Hepatocyte (in vitro differentiated cells): ENCODE results near the gene MX1. TPM values are rescaled to one million over a fixed set of nuclear protein-coding genes. Genes with fewer than 3 reads are reported as not detected.

Source experiments
- DNase-seq: peaks from one replicate; pipeline ENCODE4 v3.0.0-alpha.2; 2016; ENCODE audit warnings: low spot score
- H2AFZ ChIP-seq: fragments of 200-600 bp; sonication (generic); 2 replicates; pipeline ENCODE4 v1.6.0; 2016; ENCODE audit warnings: antibody characterized with exemption, mild to moderate bottlenecking
- H3K27ac ChIP-seq: fragments of 200-600 bp; sonication (generic); 2 replicates; pipeline ENCODE4 v1.5.1; 2016; ENCODE audit warnings: mild to moderate bottlenecking
- H3K27me3 ChIP-seq: fragments of 200-600 bp; sonication (generic); 2 replicates; pipeline ENCODE4 v1.6.1; 2016
- H3K36me3 ChIP-seq: fragments of 200-600 bp; sonication (generic); replicated peaks from 2 replicates; pipeline ENCODE4 v1.5.1; 2016; ENCODE audit warnings: low read depth; ENCODE audit not compliant: insufficient read depth
- H3K4me1 ChIP-seq: fragments of 200-600 bp; sonication (generic); 2 replicates; pipeline ENCODE4 v1.5.1; 2016; ENCODE audit warnings: mild to moderate bottlenecking, moderate library complexity; ENCODE audit not compliant: insufficient read depth
- H3K4me2 ChIP-seq: fragments of 200-600 bp; sonication (generic); 2 replicates; pipeline ENCODE4 v1.6.0; 2016
- H3K4me3 ChIP-seq: fragments of 200-600 bp; sonication (generic); 2 replicates; pipeline ENCODE4 v1.5.1; 2016; ENCODE audit warnings: mild to moderate bottlenecking
- H3K79me2 ChIP-seq: fragments of 200-600 bp; sonication (generic); 2 replicates; pipeline ENCODE4 v1.6.0; 2017; ENCODE audit warnings: mild to moderate bottlenecking
- H3K9me2 ChIP-seq: fragments of 200-600 bp; sonication (generic); replicated peaks from 2 replicates; pipeline ENCODE4 v1.6.0; 2017; ENCODE audit warnings: mild to moderate bottlenecking; ENCODE audit not compliant: insufficient read depth
- H3K9me3 ChIP-seq: fragments of 200-600 bp; sonication (generic); 2 replicates; pipeline ENCODE4 v1.5.1; 2016; ENCODE audit warnings: low read depth, mild to moderate bottlenecking
- H4K20me1 ChIP-seq: fragments of 200-600 bp; sonication (generic); 2 replicates; pipeline ENCODE4 v1.6.0; 2016; ENCODE audit warnings: mild to moderate bottlenecking; ENCODE audit not compliant: insufficient read depth, poor library complexity, severe bottlenecking
- CTCF ChIP-seq: fragments of 200-600 bp; sonication (generic); IDR thresholded peaks from 2 replicates; pipeline ENCODE4 v1.5.1; 2016; ENCODE audit warnings: antibody characterized with exemption, mild to moderate bottlenecking; ENCODE audit not compliant: poor library complexity
- EZH2 ChIP-seq: fragments of 200-600 bp; sonication (generic); IDR thresholded peaks from 2 replicates; pipeline ENCODE4 v1.6.1; 2016; ENCODE audit warnings: antibody characterized with exemption, mild to moderate bottlenecking, borderline replicate concordance
- EZH2phosphoT487 ChIP-seq: fragments of 200-600 bp; sonication (generic); IDR thresholded peaks from one replicate; pipeline ENCODE4 v1.6.1; 2018; ENCODE audit warnings: antibody characterized with exemption, mild to moderate bottlenecking, low read depth, moderate library complexity; ENCODE audit not compliant: unreplicated experiment, severe bottlenecking
- WGBS: methylation state at CpG from one replicate; pipeline ENCODE4 v1.1.6; 2016; ENCODE audit warnings: low lambda C conversion rate; ENCODE audit errors: missing lambda C conversion rate; 5-methylcytosine and 5-hydroxymethylcytosine counted together
- polyA plus RNA-seq: library from polyadenylated mRNA; unstranded; fragments of >200 nt; fragmentation: Nextera tagmentation; extraction: Ambion mirVana; gene quantifications from 2 replicates; pipeline ENCODE4 v1.2.1, GENCODE V29; 2016
- total RNA-seq: library from RNA; depleted of rRNA; stranded (reverse); fragments of >200 nt; gene quantifications from 2 replicates; pipeline ENCODE4 v1.2.3, GENCODE V29; 2014

MX1 gene
- total and polyA plus RNA-seq, 2 experiments from 2014 or later = 14.2 to 26.6 TPM

DNA sequence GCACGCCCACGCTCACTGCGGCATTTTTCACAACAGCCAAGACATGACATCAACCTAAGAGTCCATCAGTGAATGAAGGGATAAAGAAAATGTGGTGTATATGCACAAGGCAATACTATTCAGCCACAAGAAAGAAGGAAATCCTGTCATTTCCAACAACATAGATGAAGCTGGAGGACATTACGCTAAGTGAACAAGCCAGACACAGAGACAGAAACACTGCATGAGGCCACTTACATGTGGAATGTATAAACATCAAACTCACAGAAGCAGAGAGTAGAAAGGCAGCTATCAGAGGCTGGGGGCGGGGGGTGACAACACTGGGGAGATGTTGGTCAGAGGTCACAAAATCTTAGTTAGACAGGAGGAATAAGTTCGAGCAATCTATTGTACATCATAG is 61.0 kb downstream of the MX1 start:
- no peaks in the 10 kb centered on the region for H3K27me3 ChIP-seq
- no peak overlapping the region for H3K4me3 ChIP-seq
- H3K4me2 ChIP-seq = no peak overlapping the region
- peaks cover 11% of the 10 kb centered on the region for H3K4me1 ChIP-seq
- no peak for DNase-seq
- H2AFZ ChIP-seq = no peak overlapping the region
- H3K9me3 ChIP-seq = no peaks in the 10 kb centered on the region
- no peaks in the 10 kb centered on the region for H3K36me3 ChIP-seq
- TF ChIP-seq CTCF = no peak
- no peak for TF ChIP-seq EZH2
- TF ChIP-seq EZH2phosphoT487 = no peak
- peaks cover 4% of the 10 kb centered on the region for H4K20me1 ChIP-seq
- H3K79me2 ChIP-seq = peaks cover 19% of the 10 kb centered on the region
- H3K9me2 ChIP-seq = no peaks in the 10 kb centered on the region
- peak overlapping the region; percentile 83 for H3K27ac ChIP-seq
- WGBS = 81% methylated on average over 6 of the region's 6 CpGs

GRCh38 chr21:41488080-41488479 is 62.0 kb downstream of the MX1 start:
- WGBS = 89% methylated on average over 13 of the region's 14 CpGs
- no peak for TF ChIP-seq EZH2
- no peak for TF ChIP-seq EZH2phosphoT487
- no peak for TF ChIP-seq CTCF
- no peaks in the 10 kb centered on the region for H3K27me3 ChIP-seq
- no peak overlapping the region for H3K4me2 ChIP-seq
- peaks cover under 1% of the 10 kb centered on the region for H4K20me1 ChIP-seq
- H3K9me2 ChIP-seq = no peaks in the 10 kb centered on the region
- DNase-seq = no peak
- no peak overlapping the region for H2AFZ ChIP-seq
- peaks cover 11% of the 10 kb centered on the region for H3K4me1 ChIP-seq
- no peak overlapping the region for H3K27ac ChIP-seq
- H3K36me3 ChIP-seq = no peaks in the 10 kb centered on the region
- no peaks in the 10 kb centered on the region for H3K9me3 ChIP-seq
- peaks cover 29% of the 10 kb centered on the region for H3K79me2 ChIP-seq
- no peak overlapping the region for H3K4me3 ChIP-seq

GRCh38 chr21:41489329-41489728 is 63.3 kb downstream of the MX1 start:
- no peak overlapping the region for H3K27ac ChIP-seq
- H3K36me3 ChIP-seq = no peaks in the 10 kb centered on the region
- no peaks in the 10 kb centered on the region for H3K27me3 ChIP-seq
- peaks cover 40% of the 10 kb centered on the region for H3K79me2 ChIP-seq
- H3K4me1 ChIP-seq = peaks cover 11% of the 10 kb centered on the region
- peaks cover 3% of the 10 kb centered on the region for H4K20me1 ChIP-seq
- DNase-seq = no peak
- no peaks in the 10 kb centered on the region for H3K9me2 ChIP-seq
- no peak overlapping the region for H3K4me3 ChIP-seq
- no peak overlapping the region for H2AFZ ChIP-seq
- TF ChIP-seq EZH2phosphoT487 (no peak), EZH2 (no peak), CTCF (no peak)
- H3K4me2 ChIP-seq = no peak overlapping the region
- no peaks in the 10 kb centered on the region for H3K9me3 ChIP-seq
- 77% methylated on average over 7 of the region's 7 CpGs for WGBS

GRCh38 chr21:41490330-41490729 is 64.3 kb downstream of the MX1 start:
- H3K4me3 ChIP-seq = no peak overlapping the region
- no peaks in the 10 kb centered on the region for H3K9me3 ChIP-seq
- no peaks in the 10 kb centered on the region for H3K9me2 ChIP-seq
- no peaks in the 10 kb centered on the region for H3K36me3 ChIP-seq
- H3K79me2 ChIP-seq = peaks cover 44% of the 10 kb centered on the region
- H3K27me3 ChIP-seq = no peaks in the 10 kb centered on the region
- peaks cover 11% of the 10 kb centered on the region for H3K4me1 ChIP-seq
- DNase-seq = no peak
- 92% methylated on average over 4 of the region's 4 CpGs for WGBS
- TF ChIP-seq EZH2phosphoT487 (no peak), CTCF (no peak), EZH2 (no peak)
- H4K20me1 ChIP-seq = peaks cover 3% of the 10 kb centered on the region
- H3K4me2 ChIP-seq = no peak overlapping the region
- no peak overlapping the region for H3K27ac ChIP-seq
- H2AFZ ChIP-seq = no peak overlapping the region
